H9 (cell line): Measurements from ENCODE around the gene TMEM54. TPM values are rescaled to one million over a fixed set of nuclear protein-coding genes. Genes with fewer than 3 reads are reported as not detected.

Source experiments
- DNase-seq: peaks from one replicate; pipeline ENCODE4 v3.0.0-alpha.2; 2017
- H2AFZ ChIP-seq: one replicate; pipeline ENCODE4 v1.6.1; 2013; ENCODE audit warnings: mild to moderate bottlenecking, low read length, control low read depth, moderate library complexity
- H2AK5ac ChIP-seq: 2 replicates; pipeline ENCODE4 v1.6.1; 2013; ENCODE audit warnings: low read length, control low read depth, mixed read lengths; ENCODE audit not compliant: insufficient read length
- H2BK120ac ChIP-seq: one replicate; pipeline ENCODE4 v1.6.1; 2013; ENCODE audit warnings: low read depth, mild to moderate bottlenecking, low read length, control low read depth, inconsistent platforms; ENCODE audit not compliant: poor library complexity, severe bottlenecking
- H2BK12ac ChIP-seq: 2 replicates; pipeline ENCODE4 v1.6.1; 2013; ENCODE audit warnings: low read length, control low read depth, mixed read lengths, low read depth; ENCODE audit not compliant: insufficient read length
- H2BK15ac ChIP-seq: 2 replicates; pipeline ENCODE4 v1.6.1; 2013; ENCODE audit warnings: low read depth, low read length, control low read depth
- H2BK20ac ChIP-seq: one replicate; pipeline ENCODE4 v1.6.1; 2013; ENCODE audit warnings: low read depth, mild to moderate bottlenecking, low read length, control low read depth, inconsistent platforms; ENCODE audit not compliant: poor library complexity, severe bottlenecking
- H2BK5ac ChIP-seq: 2 replicates; pipeline ENCODE4 v1.6.1; 2013; ENCODE audit warnings: low read length, control low read depth, mixed read lengths; ENCODE audit not compliant: insufficient read length
- H3K14ac ChIP-seq: 2 replicates; pipeline ENCODE4 v1.6.1; 2013; ENCODE audit warnings: low read length, control low read depth; ENCODE audit not compliant: insufficient read depth
- H3K18ac ChIP-seq: 2 replicates; pipeline ENCODE4 v1.6.1; 2013; ENCODE audit warnings: low read depth, mild to moderate bottlenecking, mixed read lengths, low read length, control low read depth; ENCODE audit not compliant: insufficient read length
- H3K23ac ChIP-seq: 2 replicates; pipeline ENCODE4 v1.6.1; 2013; ENCODE audit warnings: low read length, control low read depth, mixed read lengths, low read depth; ENCODE audit not compliant: insufficient read length
- H3K23me2 ChIP-seq: 2 replicates; pipeline ENCODE4 v1.6.1; 2013; ENCODE audit warnings: low read depth, mild to moderate bottlenecking, mixed read lengths, low read length, control low read depth; ENCODE audit not compliant: insufficient read length, poor library complexity, severe bottlenecking
- H3K27ac ChIP-seq: 2 replicates; pipeline ENCODE4 v1.5.1; 2013; ENCODE audit warnings: low read length, control low read depth, mixed read lengths, low read depth; ENCODE audit not compliant: insufficient read length
- H3K27me3 ChIP-seq: 2 replicates; pipeline ENCODE4 v1.6.1; 2013; ENCODE audit warnings: low read length, control low read depth, inconsistent platforms; ENCODE audit not compliant: insufficient read depth
- H3K4ac ChIP-seq: 2 replicates; pipeline ENCODE4 v1.6.1; 2013; ENCODE audit warnings: low read depth, mild to moderate bottlenecking, control low read depth, inconsistent platforms, low read length, moderate library complexity
- H3K4me1 ChIP-seq: 2 replicates; pipeline ENCODE4 v1.6.1; 2013; ENCODE audit warnings: low read length, control low read depth, inconsistent platforms; ENCODE audit not compliant: insufficient read depth
- H3K4me2 ChIP-seq: 2 replicates; pipeline ENCODE4 v1.6.1; 2013; ENCODE audit warnings: low read length, control low read depth, mixed read lengths; ENCODE audit not compliant: insufficient read length, insufficient read depth
- H3K56ac ChIP-seq: 2 replicates; pipeline ENCODE4 v1.6.1; 2013; ENCODE audit warnings: low read depth, mild to moderate bottlenecking, mixed read lengths, low read length, control low read depth; ENCODE audit not compliant: insufficient read length
- H3K79me1 ChIP-seq: 2 replicates; pipeline ENCODE4 v1.6.1; 2013; ENCODE audit warnings: low read depth, mild to moderate bottlenecking, moderate library complexity, low read length, control low read depth, inconsistent platforms; ENCODE audit not compliant: insufficient read depth, poor library complexity, severe bottlenecking
- H3K79me2 ChIP-seq: 2 replicates; pipeline ENCODE4 v1.6.1; 2013; ENCODE audit warnings: low read length, control low read depth, inconsistent platforms; ENCODE audit not compliant: insufficient read depth
- H3K9ac ChIP-seq: 2 replicates; pipeline ENCODE4 v1.6.1; 2013; ENCODE audit warnings: low read length, control low read depth, mixed read lengths; ENCODE audit not compliant: insufficient read length; ENCODE audit errors: extremely low read depth
- H3K9me3 ChIP-seq: one replicate; pipeline ENCODE4 v1.6.1; 2013; ENCODE audit warnings: low read depth, low read length, inconsistent platforms; ENCODE audit not compliant: control insufficient read depth
- H3T11ph ChIP-seq: one replicate; pipeline ENCODE4 v1.6.1; 2013; ENCODE audit warnings: mild to moderate bottlenecking, low read length, control low read depth, inconsistent platforms
- H4K20me1 ChIP-seq: one replicate; pipeline ENCODE4 v1.6.1; 2013; ENCODE audit not compliant: control insufficient read depth, insufficient read length, insufficient read depth
- H4K5ac ChIP-seq: 2 replicates; pipeline ENCODE4 v1.6.1; 2013; ENCODE audit warnings: low read depth, mild to moderate bottlenecking, mixed read lengths, low read length, control low read depth; ENCODE audit not compliant: insufficient read length
- H4K8ac ChIP-seq: replicated peaks from 2 replicates; pipeline ENCODE4 v1.6.1; 2013; ENCODE audit warnings: low read length, control low read depth, mixed read lengths, low read depth; ENCODE audit not compliant: insufficient read length
- H4K91ac ChIP-seq: 2 replicates; pipeline ENCODE4 v1.6.1; 2013; ENCODE audit warnings: low read depth, mild to moderate bottlenecking, moderate library complexity, mixed read lengths, low read length, control low read depth; ENCODE audit not compliant: insufficient read length
- H3K27ac Mint-ChIP-seq, 3 experiments: 2 replicates in 2 of 3; 3 replicates in 1 of 3; pipeline ENCODE4 v1.8.0; 2020 to 2021; ENCODE audit warnings: mixed read lengths in 3 of 3, mild to moderate bottlenecking in 1 of 3, moderate library complexity in 1 of 3
- H3K27me3 Mint-ChIP-seq: 2 replicates; pipeline ENCODE4 v1.8.0; 2021; ENCODE audit warnings: low read depth, mild to moderate bottlenecking, moderate library complexity, mixed read lengths
- H3K36me3 Mint-ChIP-seq, 3 experiments: 2 replicates in 2 of 3; 3 replicates in 1 of 3; pipeline ENCODE4 v1.8.0; 2020 to 2021; ENCODE audit warnings: low read depth in 3 of 3, mixed read lengths in 3 of 3; ENCODE audit not compliant: insufficient read depth in 1 of 3
- H3K4me1 Mint-ChIP-seq, 2 experiments: 2 replicates each; pipeline ENCODE4 v1.8.0; 2020; ENCODE audit warnings: mixed read lengths in 2 of 2
- H3K4me3 Mint-ChIP-seq, 2 experiments: 2 replicates in 1 of 2; 3 replicates in 1 of 2; pipeline ENCODE4 v1.8.0; 2020 to 2021; ENCODE audit warnings: mild to moderate bottlenecking in 2 of 2, mixed read lengths in 2 of 2, moderate library complexity in 1 of 2
- H3K9me3 Mint-ChIP-seq, 2 experiments: 2 replicates in 1 of 2; 3 replicates in 1 of 2; pipeline ENCODE4 v1.8.0; 2020; ENCODE audit warnings: mild to moderate bottlenecking in 2 of 2, mixed read lengths in 2 of 2, moderate library complexity in 1 of 2
- CTCF ChIP-seq: fragments of 200-600 bp; sonication (generic); conservative IDR thresholded peaks from 3 replicates; pipeline ENCODE4 v1.8.0; 2021; ENCODE audit warnings: antibody characterized with exemption, mild to moderate bottlenecking
- WGBS: extraction: QIAGEN DNeasy Blood & Tissue Kit; methylation state at CpG from one replicate; pipeline ENCODE4 v1.1.7; 2013; ENCODE audit warnings: missing lambda C conversion rate, low lambda C conversion rate, mixed read lengths; ENCODE audit not compliant: insufficient read length; ENCODE audit errors: extremely low coverage; 5-methylcytosine and 5-hydroxymethylcytosine counted together
- total RNA-seq: library from RNA; stranded (reverse); gene quantifications from 2 replicates; pipeline ENCODE4 v1.2.1, GENCODE V29; 2021

Gene TMEM54
- total RNA-seq, 1 experiment from 2014 or later = 17.2 TPM

GRCh38 chr1:32867671-32868070, 33.5 kb downstream of the TMEM54 start:
- no peaks in the 10 kb centered on the region for H3K79me1 ChIP-seq
- no peaks in the 10 kb centered on the region for H3K79me2 ChIP-seq
- H2BK120ac ChIP-seq = no peak overlapping the region
- H2BK12ac ChIP-seq = no peak overlapping the region
- no peak overlapping the region for H3K56ac ChIP-seq
- H2BK15ac ChIP-seq = no peak overlapping the region
- Mint-ChIP-seq H3K9me3 (no peaks in the 10 kb centered on the region), H3K27ac (no peak overlapping the region), H3K36me3 (peaks cover 3 to 19% (median 13%) of the 10 kb centered on the region in 3 experiments), H3K27me3 (peaks cover 37% of the 10 kb centered on the region), H3K4me1 (peaks cover 25 to 33% of the 10 kb centered on the region in 2 experiments), H3K4me3 (no peak overlapping the region; a peak in 1 of 5 replicates)
- no CpG with 5 or more reads among the region's 7 CpGs for WGBS
- H3K14ac ChIP-seq = no peak overlapping the region
- H3K27ac ChIP-seq = no peak overlapping the region
- no peak overlapping the region for H4K5ac ChIP-seq
- H3K18ac ChIP-seq = no peak overlapping the region
- no peak overlapping the region for H3K9ac ChIP-seq
- H2BK5ac ChIP-seq = no peak overlapping the region
- no peak overlapping the region for H2AFZ ChIP-seq
- H3K4me2 ChIP-seq = no peak overlapping the region
- no peak for DNase-seq
- H2BK20ac ChIP-seq = no peak overlapping the region
- peaks cover 4% of the 10 kb centered on the region for H3K23me2 ChIP-seq
- TF ChIP-seq CTCF = no peak
- H4K8ac ChIP-seq = no peak overlapping the region
- 0 out of 2 replicates have a peak, but pooled peaks cover 2% of the 10 kb centered on the region for H3K4me1 ChIP-seq
- no peak overlapping the region for H2AK5ac ChIP-seq
- no peak overlapping the region for H3K23ac ChIP-seq
- H3K4ac ChIP-seq = no peak overlapping the region
- H4K91ac ChIP-seq = no peak overlapping the region
- H4K20me1 ChIP-seq = no peaks in the 10 kb centered on the region
- H3K27me3 ChIP-seq = peaks cover 21% of the 10 kb centered on the region; the same call in 1 of the 2 replicates
- no peak overlapping the region for H3T11ph ChIP-seq
- H3K9me3 ChIP-seq = no peaks in the 10 kb centered on the region
